ENCODE results near the gene FN1. TPM values are rescaled to one million over a fixed set of nuclear protein-coding genes. Genes with fewer than 3 reads are reported as not detected.

The FN1 gene
- polyA plus RNA-seq, 1 donor (not counting 4 experiments of a cell fraction or from before 2014, with no cell fraction given), result 1,649 TPM

GRCh38 chr2:215358891-215359575 lies 76.8 kb downstream of the FN1 start:
- no peaks in the 10 kb centered on the region for H4K20me1 ChIP-seq (ENCODE audit: control insufficient read depth, extremely low read depth, insufficient read depth, low read length)
- H3K27me3 ChIP-seq (ENCODE audit: control insufficient read depth, extremely low read depth, insufficient read depth, low read length), result no peaks in the 10 kb centered on the region
- no peaks in the 10 kb centered on the region for H3K9me3 ChIP-seq (ENCODE audit: control insufficient read depth, low read depth, low read length)
- TF ChIP-seq CTCF (optimal IDR thresholded peaks at IDR 0.05 in 1 of 3, IDR thresholded peaks at IDR 0.05 in 1 of 3, conservative IDR thresholded peaks at IDR 0.05 in 1 of 3; ENCODE audit: extremely low read depth in 1 of 3, insufficient read depth in 2 of 3, low read length in 3 of 3) (no peak), EZH2 (IDR thresholded peaks at IDR 0.05; ENCODE audit: low read length) (no peak)
- no peaks in the 10 kb centered on the region for H3K79me2 ChIP-seq (ENCODE audit: control insufficient read depth, insufficient read depth, low read length)
- DNase-seq (ENCODE audit: low read depth, low spot score), result no peak
- H3K4me1 ChIP-seq (ENCODE audit: control insufficient read depth, extremely low read depth, insufficient read depth, low read length), result no peaks in the 10 kb centered on the region
- H2AFZ ChIP-seq (ENCODE audit: control insufficient read depth, low read length), result no peak overlapping the region
- H3K9ac ChIP-seq (ENCODE audit: control insufficient read depth, extremely low read depth, insufficient read depth, low read length), result no peak overlapping the region
- dilution Hi-C loops (cut with MboI; ENCODE audit: extremely low pct_ligation_motif_present, low sequenced_read_pairs), result no loop called here
- H3K4me2 ChIP-seq (ENCODE audit: control insufficient read depth, extremely low read depth, insufficient read depth, low read depth, low read length), result no peak overlapping the region
- no peak overlapping the region for H3K4me3 ChIP-seq (ENCODE audit: control insufficient read depth in 2 of 3, extremely low read depth in 1 of 3, insufficient read depth in 2 of 3, low read depth in 1 of 3, low read length in 3 of 3)
- H3K9me1 ChIP-seq (ENCODE audit: control insufficient read depth, extremely low read depth, insufficient read depth, low read length), result no peaks in the 10 kb centered on the region
- no peak overlapping the region for H3K27ac ChIP-seq (ENCODE audit: control insufficient read depth, insufficient read depth, low read length)
- peaks cover 0 to 7% of the 10 kb centered on the region in 2 experiments for H3K36me3 ChIP-seq (ENCODE audit: control insufficient read depth in 2 of 2, extremely low read depth in 1 of 2, insufficient read depth in 2 of 2, low read length in 2 of 2)
- no peak for FAIRE-seq

DNA sequence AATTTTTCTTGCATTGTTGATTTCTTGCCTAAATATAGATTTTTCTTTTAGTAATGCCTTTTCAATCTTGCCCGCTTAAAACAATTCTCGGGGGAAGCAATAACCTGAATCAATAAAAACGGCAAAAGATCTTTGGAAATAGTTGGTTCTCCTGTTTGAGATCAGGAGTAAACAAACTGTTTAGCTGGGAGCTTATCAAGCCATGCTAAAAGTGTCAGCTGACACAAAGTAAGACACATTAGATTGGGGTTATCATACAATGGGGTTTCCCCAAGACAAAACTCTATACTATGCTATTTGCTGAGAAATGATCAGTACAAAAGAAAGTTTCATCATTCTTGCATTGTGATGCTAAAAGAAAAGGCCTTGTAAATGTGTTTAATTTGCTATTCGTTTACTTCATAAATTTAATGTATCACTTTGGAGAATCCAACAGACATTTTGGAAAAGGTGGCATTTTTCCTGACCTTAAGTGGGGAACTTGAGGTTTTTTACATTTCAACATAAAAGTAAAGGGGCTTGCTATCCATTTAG lies 77.5 kb downstream of the FN1 start:
- no peak overlapping the region for H3K4me3 ChIP-seq (ENCODE audit: control insufficient read depth in 2 of 3, extremely low read depth in 1 of 3, insufficient read depth in 2 of 3, low read depth in 1 of 3, low read length in 3 of 3)
- H3K27me3 ChIP-seq (ENCODE audit: control insufficient read depth, extremely low read depth, insufficient read depth, low read length), result no peaks in the 10 kb centered on the region
- TF ChIP-seq CTCF (optimal IDR thresholded peaks at IDR 0.05 in 1 of 3, IDR thresholded peaks at IDR 0.05 in 1 of 3, conservative IDR thresholded peaks at IDR 0.05 in 1 of 3; ENCODE audit: extremely low read depth in 1 of 3, insufficient read depth in 2 of 3, low read length in 3 of 3) (no peak), EZH2 (IDR thresholded peaks at IDR 0.05; ENCODE audit: low read length) (no peak)
- H3K9me1 ChIP-seq (ENCODE audit: control insufficient read depth, extremely low read depth, insufficient read depth, low read length), result no peaks in the 10 kb centered on the region
- DNase-seq (ENCODE audit: low read depth, low spot score) (no peak), FAIRE-seq (no peak)
- no peaks in the 10 kb centered on the region for H4K20me1 ChIP-seq (ENCODE audit: control insufficient read depth, extremely low read depth, insufficient read depth, low read length)
- H3K4me2 ChIP-seq (ENCODE audit: control insufficient read depth, extremely low read depth, insufficient read depth, low read depth, low read length), result no peak overlapping the region
- no peaks in the 10 kb centered on the region for H3K4me1 ChIP-seq (ENCODE audit: control insufficient read depth, extremely low read depth, insufficient read depth, low read length)
- no peak overlapping the region for H3K9ac ChIP-seq (ENCODE audit: control insufficient read depth, extremely low read depth, insufficient read depth, low read length)
- H3K9me3 ChIP-seq (ENCODE audit: control insufficient read depth, low read depth, low read length), result no peaks in the 10 kb centered on the region
- H2AFZ ChIP-seq (ENCODE audit: control insufficient read depth, low read length), result no peak overlapping the region
- no peak overlapping the region for H3K27ac ChIP-seq (ENCODE audit: control insufficient read depth, insufficient read depth, low read length)
- peaks cover 0 to 7% of the 10 kb centered on the region in 2 experiments for H3K36me3 ChIP-seq (ENCODE audit: control insufficient read depth in 2 of 2, extremely low read depth in 1 of 2, insufficient read depth in 2 of 2, low read length in 2 of 2)
- dilution Hi-C loops (cut with MboI; ENCODE audit: extremely low pct_ligation_motif_present, low sequenced_read_pairs), result no loop called here
- H3K79me2 ChIP-seq (ENCODE audit: control insufficient read depth, insufficient read depth, low read length), result no peaks in the 10 kb centered on the region
